Neural cell (in vitro differentiated cells): ENCODE results near the gene CANT1. TPM values are rescaled to one million over a fixed set of nuclear protein-coding genes. Genes with fewer than 3 reads are reported as not detected.
"Not testable (repeated sequence)": the region's sequence is repeated elsewhere in the genome, so short reads cannot be mapped to it uniquely, and the experiment has no call there.

Source experiments
- H2AFZ ChIP-seq: fragments of 200-600, 300-800 bp; sonication (generic), shearing (Covaris generic); 2 replicates; pipeline ENCODE4 v1.6.0; 2014; ENCODE audit warnings: low read depth, mild to moderate bottlenecking, antibody characterized with exemption, low read length, moderate library complexity
- H3F3A ChIP-seq: fragments of 200-600 bp; shearing (Covaris generic); 2 replicates; pipeline ENCODE4 v1.6.1; 2016; ENCODE audit warnings: mild to moderate bottlenecking, moderate library complexity, mixed read lengths, antibody characterized with exemption, low read length; ENCODE audit not compliant: insufficient read depth, poor library complexity, severe bottlenecking
- H3K27ac ChIP-seq: fragments of 200-600, 300-800 bp; sonication (generic), shearing (Covaris generic); 2 replicates; pipeline ENCODE4 v1.5.1; 2014; ENCODE audit warnings: mild to moderate bottlenecking, low read length, moderate library complexity
- H3K27me3 ChIP-seq: fragments of 300-800, 200-600 bp; sonication (generic), shearing (Covaris generic); 2 replicates; pipeline ENCODE4 v1.6.0; 2014; ENCODE audit warnings: mild to moderate bottlenecking, low read depth, low read length, moderate library complexity; ENCODE audit not compliant: insufficient read depth
- H3K36me3 ChIP-seq: fragments of 300-800, 200-600 bp; sonication (generic), shearing (Covaris generic); 2 replicates; pipeline ENCODE4 v1.5.1; 2014; ENCODE audit warnings: mild to moderate bottlenecking, antibody characterized with exemption, low read length, moderate library complexity; ENCODE audit not compliant: insufficient read depth
- H3K4me2 ChIP-seq: fragments of 300-800, 200-600 bp; sonication (generic), shearing (Covaris generic); 2 replicates; pipeline ENCODE4 v1.6.0; 2014; ENCODE audit warnings: mild to moderate bottlenecking, low read length
- H3K4me3 ChIP-seq: fragments of 300-800, 200-600 bp; sonication (generic), shearing (Covaris generic); 2 replicates; pipeline ENCODE4 v1.5.1; 2014; ENCODE audit warnings: mild to moderate bottlenecking, low read length, moderate library complexity
- H3K79me2 ChIP-seq: fragments of 200-600 bp; shearing (Covaris generic); replicated peaks from 2 replicates; pipeline ENCODE4 v1.6.0; 2014; ENCODE audit warnings: mild to moderate bottlenecking, low read length, moderate library complexity; ENCODE audit not compliant: insufficient read depth
- H3K9ac ChIP-seq: fragments of 300-800, 200-600 bp; sonication (generic), shearing (Covaris generic); 2 replicates; pipeline ENCODE4 v1.6.1; 2016; ENCODE audit warnings: mild to moderate bottlenecking, low read length, mixed read lengths
- H3K9me2 ChIP-seq: fragments of 200-600 bp; shearing (Covaris generic); 2 replicates; pipeline ENCODE4 v1.6.1; 2016; ENCODE audit warnings: mild to moderate bottlenecking, low read length, mixed read lengths; ENCODE audit not compliant: insufficient read depth
- H3K9me3 ChIP-seq: fragments of 200-600, 300-800 bp; sonication (generic), shearing (Covaris generic); 2 replicates; pipeline ENCODE4 v1.6.1; 2016; ENCODE audit warnings: mild to moderate bottlenecking, mixed run types, low read length, moderate library complexity, mixed read lengths
- H4K20me1 ChIP-seq: fragments of 200-600 bp; shearing (Covaris generic); 2 replicates; pipeline ENCODE4 v1.6.1; 2016; ENCODE audit warnings: mild to moderate bottlenecking, mixed run types; ENCODE audit not compliant: insufficient read depth
- CTCF ChIP-seq: fragments of 450-650 bp; IDR thresholded peaks from 2 replicates; pipeline ENCODE4 v1.5.1; 2014; ENCODE audit warnings: antibody characterized with exemption, mild to moderate bottlenecking, moderate library complexity; ENCODE audit not compliant: poor library complexity, severe bottlenecking
- EP300 ChIP-seq: fragments of 450-650 bp; conservative IDR thresholded peaks from 2 replicates; pipeline ENCODE4 v1.6.1; 2014; ENCODE audit warnings: antibody characterized with exemption, mild to moderate bottlenecking, moderate library complexity; ENCODE audit not compliant: poor library complexity, severe bottlenecking
- EZH2 ChIP-seq: fragments of 200-600, 300-800 bp; shearing (Covaris generic), sonication (generic); IDR thresholded peaks from 2 replicates; pipeline ENCODE4 v1.6.1; 2014; ENCODE audit warnings: antibody characterized with exemption, low read length, borderline replicate concordance, mild to moderate bottlenecking; ENCODE audit not compliant: insufficient read depth, poor library complexity, severe bottlenecking
- MXI1 ChIP-seq: fragments of 450-650 bp; conservative IDR thresholded peaks from 2 replicates; pipeline ENCODE4 v1.6.1; 2014; ENCODE audit warnings: antibody characterized with exemption, mild to moderate bottlenecking; ENCODE audit not compliant: poor library complexity, severe bottlenecking
- POLR2AphosphoS5 ChIP-seq: IDR thresholded peaks from 2 replicates; pipeline ENCODE4 v1.6.1; 2012
- RAD21 ChIP-seq: fragments of 450-650 bp; conservative IDR thresholded peaks from 2 replicates; pipeline ENCODE4 v1.6.1; 2014; ENCODE audit warnings: antibody characterized with exemption, mild to moderate bottlenecking, moderate library complexity
- SMC3 ChIP-seq: fragments of 450-650 bp; conservative IDR thresholded peaks from 2 replicates; pipeline ENCODE4 v1.6.1; 2014; ENCODE audit warnings: antibody characterized with exemption, mild to moderate bottlenecking, moderate library complexity; ENCODE audit not compliant: poor library complexity
- TAF1 ChIP-seq: IDR thresholded peaks from 2 replicates; pipeline ENCODE4 v1.6.1; 2012; ENCODE audit warnings: low read depth
- polyA plus RNA-seq: library from polyadenylated mRNA; depleted of rRNA; stranded (reverse); fragments of >200 nt; gene quantifications from 2 replicates; pipeline ENCODE4 v1.2.3, GENCODE V29; 2014
- TF ChIP-seq, protein P1 (sequence below): IDR thresholded peaks from 2 replicates; pipeline ENCODE4 v1.6.1; 2012; ENCODE audit warnings: borderline replicate concordance

CANT1 gene
- polyA plus RNA-seq, 1 donor from 2014 or later = 17.7 TPM

- Histone ChIP-seq H2AFZ (no peak overlapping the region), H3K27me3 (no peaks in the 10 kb centered on the region), H3K27ac (no peak overlapping the region), H3K36me3 (no peaks in the 10 kb centered on the region), H3K79me2 (no peaks in the 10 kb centered on the region), H3K4me3 (no peak overlapping the region), H3F3A (no peaks in the 10 kb centered on the region), H3K4me2 (no peak overlapping the region), H4K20me1 (no peaks in the 10 kb centered on the region), H3K9me2 (no peaks in the 10 kb centered on the region), H3K9ac (no peak overlapping the region), H3K9me3 (no peaks in the 10 kb centered on the region)
- no peak for TF ChIP-seq SMC3
- no peak for TF ChIP-seq TAF1
- TF ChIP-seq, protein P1, sequence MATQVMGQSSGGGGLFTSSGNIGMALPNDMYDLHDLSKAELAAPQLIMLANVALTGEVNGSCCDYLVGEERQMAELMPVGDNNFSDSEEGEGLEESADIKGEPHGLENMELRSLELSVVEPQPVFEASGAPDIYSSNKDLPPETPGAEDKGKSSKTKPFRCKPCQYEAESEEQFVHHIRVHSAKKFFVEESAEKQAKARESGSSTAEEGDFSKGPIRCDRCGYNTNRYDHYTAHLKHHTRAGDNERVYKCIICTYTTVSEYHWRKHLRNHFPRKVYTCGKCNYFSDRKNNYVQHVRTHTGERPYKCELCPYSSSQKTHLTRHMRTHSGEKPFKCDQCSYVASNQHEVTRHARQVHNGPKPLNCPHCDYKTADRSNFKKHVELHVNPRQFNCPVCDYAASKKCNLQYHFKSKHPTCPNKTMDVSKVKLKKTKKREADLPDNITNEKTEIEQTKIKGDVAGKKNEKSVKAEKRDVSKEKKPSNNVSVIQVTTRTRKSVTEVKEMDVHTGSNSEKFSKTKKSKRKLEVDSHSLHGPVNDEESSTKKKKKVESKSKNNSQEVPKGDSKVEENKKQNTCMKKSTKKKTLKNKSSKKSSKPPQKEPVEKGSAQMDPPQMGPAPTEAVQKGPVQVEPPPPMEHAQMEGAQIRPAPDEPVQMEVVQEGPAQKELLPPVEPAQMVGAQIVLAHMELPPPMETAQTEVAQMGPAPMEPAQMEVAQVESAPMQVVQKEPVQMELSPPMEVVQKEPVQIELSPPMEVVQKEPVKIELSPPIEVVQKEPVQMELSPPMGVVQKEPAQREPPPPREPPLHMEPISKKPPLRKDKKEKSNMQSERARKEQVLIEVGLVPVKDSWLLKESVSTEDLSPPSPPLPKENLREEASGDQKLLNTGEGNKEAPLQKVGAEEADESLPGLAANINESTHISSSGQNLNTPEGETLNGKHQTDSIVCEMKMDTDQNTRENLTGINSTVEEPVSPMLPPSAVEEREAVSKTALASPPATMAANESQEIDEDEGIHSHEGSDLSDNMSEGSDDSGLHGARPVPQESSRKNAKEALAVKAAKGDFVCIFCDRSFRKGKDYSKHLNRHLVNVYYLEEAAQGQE = no peak
- TF ChIP-seq POLR2AphosphoS5 = no peak
- TF ChIP-seq CTCF = no peak
- no peak for TF ChIP-seq EP300
- no peak for TF ChIP-seq RAD21
- no peak for TF ChIP-seq MXI1
- TF ChIP-seq EZH2 = no peak
These were observed 22.7 kb upstream of the CANT1 start for GRCh38 chr17:79031996-79032875.

DNA sequence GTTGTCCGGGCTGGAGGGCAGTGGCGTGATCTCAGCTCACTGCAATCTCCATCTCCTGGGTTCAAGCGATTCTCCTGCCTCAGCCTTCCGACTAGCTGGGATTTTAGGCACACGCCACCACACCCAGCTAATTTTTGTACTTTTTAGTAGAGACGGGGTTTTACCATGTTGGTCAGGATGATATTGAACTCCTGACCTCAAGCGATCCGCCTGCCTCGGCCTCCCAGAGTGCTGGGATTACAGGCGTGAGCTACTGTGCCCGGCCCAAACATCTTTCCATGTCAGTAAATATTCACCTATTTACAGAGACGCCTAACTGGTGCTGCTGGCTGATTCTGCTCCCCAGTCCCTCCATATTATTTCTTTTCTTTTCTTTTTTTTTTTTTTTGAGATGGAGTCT lies 21.1 kb upstream of the CANT1 start:
- not testable (repeated sequence) for H3F3A ChIP-seq, H3K4me3 ChIP-seq, H3K27ac ChIP-seq, H3K79me2 ChIP-seq, H3K36me3 ChIP-seq, H3K9me3 ChIP-seq, H2AFZ ChIP-seq, H3K27me3 ChIP-seq, H3K4me2 ChIP-seq, H3K9me2 ChIP-seq, H4K20me1 ChIP-seq, H3K9ac ChIP-seq
